AG04450 (cell line): ENCODE results near the gene CYB5B. TPM values are rescaled to one million over a fixed set of nuclear protein-coding genes. Genes with fewer than 3 reads are reported as not detected.

Experiments used
- CTCF ChIA-PET: fragments of 300-600, 350-600 bp; formaldehyde crosslinking; extraction: SDS; loops from one replicate; lab custom pipeline; 2022; ENCODE audit warnings: antibody characterized with exemption, inconsistent platforms; lab: Charles Lee
- POLR2A ChIA-PET: fragments of 350-600 bp; formaldehyde crosslinking; extraction: SDS; loops from one replicate; lab custom pipeline; 2021; ENCODE audit warnings: antibody characterized with exemption, inconsistent platforms; lab: Yijun Ruan, JAX
- DNase-seq: peaks from one replicate; pipeline ENCODE4 v3.0.0-alpha.2; 2011; ENCODE audit warnings: low read depth, low spot score
- H3K27ac ChIP-seq: one replicate; pipeline ENCODE4 v1.5.1; 2012; ENCODE audit warnings: low read depth, low read length, control low read depth
- H3K27me3 ChIP-seq: one replicate; pipeline ENCODE4 v1.6.0; 2012; ENCODE audit warnings: low read length; ENCODE audit not compliant: control insufficient read depth, insufficient read depth
- H3K4me3 ChIP-seq: 2 replicates; pipeline ENCODE4 v1.5.1; 2011; ENCODE audit warnings: mild to moderate bottlenecking, low read depth, low read length, control low read depth
- H3K9me3 ChIP-seq: 2 replicates; pipeline ENCODE4 v1.5.1; 2012; ENCODE audit warnings: low read length; ENCODE audit not compliant: control insufficient read depth, insufficient read depth
- polyA plus RNA-seq: library from polyadenylated mRNA; depleted of rRNA; stranded (reverse); fragments of >200 nt; gene quantifications from 2 replicates; pipeline ENCODE4 v1.2.3, GENCODE V29; 2011
- TF ChIP-seq, protein P1 (sequence below): IDR thresholded peaks from 2 replicates; pipeline ENCODE4 v1.5.1; 2011; ENCODE audit warnings: low read depth, low read length, control low read depth, inconsistent platforms

CYB5B gene
- polyA plus RNA-seq, 1 experiment = 148 TPM

- TF ChIP-seq, protein P1, sequence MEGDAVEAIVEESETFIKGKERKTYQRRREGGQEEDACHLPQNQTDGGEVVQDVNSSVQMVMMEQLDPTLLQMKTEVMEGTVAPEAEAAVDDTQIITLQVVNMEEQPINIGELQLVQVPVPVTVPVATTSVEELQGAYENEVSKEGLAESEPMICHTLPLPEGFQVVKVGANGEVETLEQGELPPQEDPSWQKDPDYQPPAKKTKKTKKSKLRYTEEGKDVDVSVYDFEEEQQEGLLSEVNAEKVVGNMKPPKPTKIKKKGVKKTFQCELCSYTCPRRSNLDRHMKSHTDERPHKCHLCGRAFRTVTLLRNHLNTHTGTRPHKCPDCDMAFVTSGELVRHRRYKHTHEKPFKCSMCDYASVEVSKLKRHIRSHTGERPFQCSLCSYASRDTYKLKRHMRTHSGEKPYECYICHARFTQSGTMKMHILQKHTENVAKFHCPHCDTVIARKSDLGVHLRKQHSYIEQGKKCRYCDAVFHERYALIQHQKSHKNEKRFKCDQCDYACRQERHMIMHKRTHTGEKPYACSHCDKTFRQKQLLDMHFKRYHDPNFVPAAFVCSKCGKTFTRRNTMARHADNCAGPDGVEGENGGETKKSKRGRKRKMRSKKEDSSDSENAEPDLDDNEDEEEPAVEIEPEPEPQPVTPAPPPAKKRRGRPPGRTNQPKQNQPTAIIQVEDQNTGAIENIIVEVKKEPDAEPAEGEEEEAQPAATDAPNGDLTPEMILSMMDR = no peak
- H3K27me3 ChIP-seq = no peaks in the 10 kb centered on the region
These were observed 13.1 kb upstream of the CYB5B start for GRCh38 chr16:69411064-69411985.

GRCh38 chr16:69412287-69412686, 12.1 kb upstream of the CYB5B start:
- TF ChIP-seq, protein P1 = no peak
- H3K27ac ChIP-seq = no peak overlapping the region
- DNase-seq = no peak
- H3K4me3 ChIP-seq = no peak overlapping the region
- POLR2A ChIA-PET = no interaction called here
- no peaks in the 10 kb centered on the region for H3K27me3 ChIP-seq
- CTCF ChIA-PET = interaction anchor here (1.0 kb wide), 1 partner anchor 17 kb away, joined by 3 read pairs; no protein-coding TSS in a partner anchor
- H3K9me3 ChIP-seq = no peaks in the 10 kb centered on the region

More at GRCh38 chr16:69411064-69411985, 13.1 kb upstream of the CYB5B start:
- ChIA-PET POLR2A (interaction anchor here (0.9 kb wide), 1 partner anchor 12 kb away, joined by 7 read pairs; no protein-coding TSS in a partner anchor), CTCF (interaction anchor here (1.0 kb wide), 2 partner anchors 14 to 16 kb away, joined by 3 read pairs; no protein-coding TSS in a partner anchor)
- H3K9me3 ChIP-seq = no peaks in the 10 kb centered on the region
- H3K4me3 ChIP-seq = no peak overlapping the region
- no peak overlapping the region for H3K27ac ChIP-seq
- no peak for DNase-seq

GRCh38 chr16:69413045-69413664, 11.3 kb upstream of the CYB5B start:
- Histone ChIP-seq H3K27me3 (no peaks in the 10 kb centered on the region), H3K9me3 (no peaks in the 10 kb centered on the region), H3K27ac (no peak overlapping the region), H3K4me3 (no peak overlapping the region)
- DNase-seq = no peak
- POLR2A ChIA-PET = no interaction called here
- TF ChIP-seq, protein P1 = no peak
- CTCF ChIA-PET = interaction anchor here (0.7 kb wide), 1 partner anchor 1040 kb away, joined by 3 read pairs; no protein-coding TSS in a partner anchor

- Histone ChIP-seq H3K9me3 (no peaks in the 10 kb centered on the region), H3K27me3 (no peaks in the 10 kb centered on the region), H3K27ac (peak overlapping the region; percentile 39), H3K4me3 (no peak overlapping the region)
- no peak for DNase-seq
- ChIA-PET POLR2A (interaction anchor here (0.8 kb wide), 1 partner anchor 14 kb away, joined by 4 read pairs; no protein-coding TSS in a partner anchor), CTCF (interaction anchor here (1.2 to 1.4 kb wide), 3 partner anchors 18 to 337 kb away, joined by 4 read pairs; partner anchors contain the start of gene NOB1)
- TF ChIP-seq, protein P1 = no peak
These were observed 6.8 kb upstream of the CYB5B start for GRCh38 chr16:69417520-69418199.
